T-helper 17 cell (primary cell): ENCODE measurements around the gene RBKS. TPM values are rescaled to one million over a fixed set of nuclear protein-coding genes. Genes with fewer than 3 reads are reported as not detected.

Experiments used
- ATAC-seq: fragments of 150-1000 bp; cut with Tn5 transposase; 2 replicates; pipeline ENCODE4 v1.10.0; 2021; ENCODE audit warnings: mild to moderate bottlenecking, moderate library complexity
- DNase-seq, 3 donors: peaks; one replicate each; pipeline versions ENCODE4 v3.0.0 to v3.0.0-alpha.2; 2020 to 2021
- H3K9me3 ChIP-seq: one replicate; pipeline ENCODE4 v1.7.0; 2013; ENCODE audit warnings: low read length, mild to moderate bottlenecking; ENCODE audit not compliant: control insufficient read depth, poor library complexity, severe bottlenecking
- H3K27ac Mint-ChIP-seq: one replicate; pipeline ENCODE4 v1.8.0; 2022; ENCODE audit warnings: mild to moderate bottlenecking, moderate library complexity, mixed read lengths
- H3K27me3 Mint-ChIP-seq: one replicate; pipeline ENCODE4 v1.8.0; 2022; ENCODE audit warnings: mixed read lengths
- H3K36me3 Mint-ChIP-seq: one replicate; pipeline ENCODE4 v1.8.0; 2022; ENCODE audit warnings: low read depth, mixed read lengths
- H3K4me1 Mint-ChIP-seq: one replicate; pipeline ENCODE4 v1.8.0; 2022; ENCODE audit warnings: mild to moderate bottlenecking, mixed read lengths
- H3K4me3 Mint-ChIP-seq: one replicate; pipeline ENCODE4 v1.8.0; 2022; ENCODE audit warnings: mild to moderate bottlenecking, moderate library complexity, mixed read lengths
- total RNA-seq, 4 donors: library from RNA in 2 of 4; stranded (reverse) in 2 of 4; gene quantifications; one replicate each; pipeline ENCODE4 v1.2.3 and lab custom pipeline; 2022 to 2026

Gene RBKS
- total RNA-seq, 2 donors from 2014 or later, result 7.0 to 8.2 TPM

DNA sequence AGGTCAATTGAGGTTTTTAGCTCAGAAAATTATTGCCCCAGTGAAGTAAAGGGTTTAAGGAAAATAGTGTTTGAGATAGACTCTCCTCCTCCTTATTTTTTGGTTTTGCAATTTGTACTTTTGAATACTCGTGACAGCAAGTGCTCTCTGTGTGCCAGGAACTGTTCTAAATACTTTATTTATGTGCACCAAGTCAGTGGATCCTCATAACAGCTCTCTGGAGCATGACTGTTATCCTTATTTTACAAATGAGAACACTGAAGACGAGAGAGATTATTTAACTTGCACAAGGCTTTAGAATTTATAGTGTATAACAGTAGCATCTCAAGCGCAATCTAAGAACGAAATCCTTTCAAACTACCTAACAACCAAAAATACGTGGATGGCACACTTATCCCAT is 25.0 kb upstream of the RBKS start:
- no peaks in the 10 kb centered on the region for H3K9me3 ChIP-seq
- H3K4me1 Mint-ChIP-seq, result peaks cover 9% of the 10 kb centered on the region
- ATAC-seq, result no peak
- no peak for DNase-seq
- H3K27me3 Mint-ChIP-seq, result no peaks in the 10 kb centered on the region
- H3K27ac Mint-ChIP-seq, result no peak overlapping the region
- no peak overlapping the region for H3K4me3 Mint-ChIP-seq
- peaks cover 4% of the 10 kb centered on the region for H3K36me3 Mint-ChIP-seq

DNA sequence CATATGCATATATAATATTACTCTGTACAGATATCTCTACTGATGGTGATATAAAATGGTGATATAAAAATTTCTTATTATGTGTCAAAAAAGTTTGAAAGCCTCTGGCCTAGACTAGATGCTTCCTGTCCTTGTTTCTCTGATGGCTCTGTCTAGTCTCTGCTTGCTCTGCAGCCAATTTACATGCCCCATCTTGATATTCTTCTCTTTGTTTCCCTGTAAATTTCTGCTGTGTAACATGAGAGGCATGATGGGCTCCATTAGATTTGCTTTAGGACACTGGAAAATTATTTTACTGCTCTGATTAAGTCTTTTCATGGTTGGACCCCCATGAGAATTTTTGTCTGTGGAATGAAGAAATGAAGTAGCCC is 24.6 kb upstream of the RBKS start:
- no peak for ATAC-seq
- H3K27me3 Mint-ChIP-seq, result no peaks in the 10 kb centered on the region
- H3K4me3 Mint-ChIP-seq, result no peak overlapping the region
- no peak for DNase-seq
- H3K4me1 Mint-ChIP-seq, result peaks cover 6% of the 10 kb centered on the region
- peaks cover 4% of the 10 kb centered on the region for H3K36me3 Mint-ChIP-seq
- no peak overlapping the region for H3K27ac Mint-ChIP-seq
- H3K9me3 ChIP-seq, result no peaks in the 10 kb centered on the region

DNA sequence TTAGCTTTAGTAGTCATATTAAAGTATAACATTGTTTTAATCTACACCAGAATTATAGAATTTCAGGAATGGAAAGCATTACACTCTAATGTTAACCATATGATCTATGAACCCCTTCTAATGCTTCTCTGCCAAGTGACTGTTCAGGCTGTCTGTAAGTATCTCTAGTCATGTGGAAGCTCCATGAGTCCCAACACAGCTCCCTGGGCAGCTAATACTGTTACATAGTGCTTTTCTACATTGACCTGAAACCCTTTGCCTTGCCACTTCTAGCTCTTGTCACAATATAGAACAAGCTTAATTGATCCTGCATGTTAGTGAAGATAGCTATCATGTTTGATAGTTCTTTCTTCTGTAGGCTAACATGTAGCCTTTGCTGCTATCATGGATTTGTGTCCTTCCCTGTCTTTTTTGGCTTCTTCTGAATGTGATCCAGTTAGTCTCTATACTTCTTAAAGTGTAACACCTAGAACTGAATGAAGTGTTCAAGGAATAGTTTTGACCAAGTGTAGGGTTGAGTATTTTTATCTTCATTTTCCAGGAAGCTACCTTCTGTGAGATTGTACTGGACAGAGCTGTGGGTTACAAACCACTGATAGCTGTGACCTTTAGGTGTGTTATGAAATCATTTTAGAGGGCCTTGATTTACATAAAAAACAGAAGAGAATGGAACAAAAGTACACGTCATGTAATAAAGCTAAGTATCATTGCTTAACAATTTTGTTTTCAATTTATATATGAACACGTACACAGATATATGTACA is 24.0 kb upstream of the RBKS start:
- H3K4me3 Mint-ChIP-seq, result no peak overlapping the region
- peaks cover 4% of the 10 kb centered on the region for H3K36me3 Mint-ChIP-seq
- no peak overlapping the region for H3K27ac Mint-ChIP-seq
- ATAC-seq (no peak), DNase-seq (no peak)
- H3K9me3 ChIP-seq, result no peaks in the 10 kb centered on the region
- no peaks in the 10 kb centered on the region for H3K27me3 Mint-ChIP-seq
- H3K4me1 Mint-ChIP-seq, result peaks cover 6% of the 10 kb centered on the region

DNA sequence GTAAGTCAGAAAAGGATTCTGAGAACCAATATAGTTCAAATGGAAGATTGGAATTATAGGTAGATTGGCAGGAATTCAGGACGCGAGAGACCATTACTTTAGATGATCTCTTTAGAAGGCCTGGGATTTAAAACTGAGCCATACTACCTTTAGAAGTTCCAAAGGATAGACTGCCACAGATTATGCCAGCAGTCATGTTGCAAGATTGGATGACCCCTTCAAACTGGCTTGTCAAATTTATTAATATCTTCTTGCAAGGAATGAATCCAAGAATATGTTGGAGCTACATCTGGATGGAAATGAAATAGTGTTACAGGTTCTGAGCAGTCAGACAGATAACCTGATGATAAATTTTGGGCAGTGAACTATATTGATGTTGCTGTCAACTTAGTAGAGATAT is 22.3 kb upstream of the RBKS start:
- no peak for DNase-seq
- Mint-ChIP-seq H3K27ac (no peak overlapping the region), H3K4me1 (peaks cover 11% of the 10 kb centered on the region), H3K4me3 (no peak overlapping the region), H3K36me3 (peaks cover 6% of the 10 kb centered on the region), H3K27me3 (no peaks in the 10 kb centered on the region)
- no peaks in the 10 kb centered on the region for H3K9me3 ChIP-seq
- no peak for ATAC-seq

DNA sequence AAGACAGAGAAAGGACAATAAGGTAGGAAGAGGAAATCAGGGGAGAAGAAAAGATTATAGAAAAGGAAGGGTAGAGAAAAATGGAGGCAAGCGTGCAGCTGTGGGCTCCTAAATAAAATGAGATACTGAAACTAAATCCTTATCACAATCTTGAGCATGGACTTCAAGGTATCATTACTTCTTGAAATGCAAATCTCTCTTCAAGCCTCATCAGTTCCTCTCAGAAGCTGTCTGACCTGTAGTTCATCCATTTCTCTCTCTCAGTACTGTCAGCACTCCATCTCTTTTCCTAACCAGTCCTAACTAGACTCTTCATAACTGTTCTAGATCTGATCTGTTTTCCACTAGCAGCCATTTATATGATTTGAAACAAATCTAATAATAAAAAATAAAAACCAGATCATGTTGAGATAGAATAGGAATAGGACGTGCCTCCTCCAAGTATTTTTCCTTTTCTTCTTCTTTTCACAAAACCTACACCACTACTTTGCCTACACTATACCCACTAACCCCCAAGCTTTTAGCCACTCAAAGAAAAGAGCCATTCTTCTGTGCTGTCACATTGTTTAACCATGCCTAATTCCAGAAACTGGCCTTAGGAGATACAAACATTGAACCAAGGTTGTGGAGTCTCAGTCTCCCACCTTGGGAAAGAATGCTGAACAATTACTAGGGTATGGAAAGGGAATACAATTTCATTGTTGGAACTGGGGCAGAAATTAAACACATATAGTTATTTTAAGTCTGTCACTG is 21.4 kb upstream of the RBKS start:
- no peaks in the 10 kb centered on the region for H3K9me3 ChIP-seq
- no peak for DNase-seq
- no peak overlapping the region for H3K27ac Mint-ChIP-seq
- no peak for ATAC-seq
- peaks cover 6% of the 10 kb centered on the region for H3K36me3 Mint-ChIP-seq
- H3K4me1 Mint-ChIP-seq, result peaks cover 12% of the 10 kb centered on the region
- no peak overlapping the region for H3K4me3 Mint-ChIP-seq
- no peaks in the 10 kb centered on the region for H3K27me3 Mint-ChIP-seq

DNA sequence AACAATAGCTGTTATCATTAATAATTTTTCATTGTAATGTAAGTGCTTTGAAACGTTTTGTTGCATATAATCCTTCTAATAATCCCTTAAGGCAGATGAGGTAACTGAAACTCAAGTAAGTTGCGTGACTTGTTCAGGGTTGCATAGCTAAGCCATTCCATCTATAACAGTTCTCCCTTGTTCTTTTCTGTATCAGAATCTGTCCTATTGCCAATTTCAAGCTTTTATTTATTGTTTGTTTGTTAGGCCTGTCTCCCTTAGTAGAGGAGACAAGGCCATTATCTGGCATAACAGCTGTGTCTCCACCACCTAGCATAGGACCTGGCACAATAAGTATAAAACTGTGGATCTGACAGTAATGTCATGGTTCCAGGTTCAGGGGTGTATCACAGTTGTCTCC is 19.7 kb upstream of the RBKS start:
- no peak overlapping the region for H3K4me3 Mint-ChIP-seq
- H3K4me1 Mint-ChIP-seq, result peaks cover 25% of the 10 kb centered on the region
- no peak for ATAC-seq
- H3K9me3 ChIP-seq, result no peaks in the 10 kb centered on the region
- H3K27ac Mint-ChIP-seq, result no peak overlapping the region
- DNase-seq, result no peak
- H3K27me3 Mint-ChIP-seq, result no peaks in the 10 kb centered on the region
- peaks cover 6% of the 10 kb centered on the region for H3K36me3 Mint-ChIP-seq

DNA sequence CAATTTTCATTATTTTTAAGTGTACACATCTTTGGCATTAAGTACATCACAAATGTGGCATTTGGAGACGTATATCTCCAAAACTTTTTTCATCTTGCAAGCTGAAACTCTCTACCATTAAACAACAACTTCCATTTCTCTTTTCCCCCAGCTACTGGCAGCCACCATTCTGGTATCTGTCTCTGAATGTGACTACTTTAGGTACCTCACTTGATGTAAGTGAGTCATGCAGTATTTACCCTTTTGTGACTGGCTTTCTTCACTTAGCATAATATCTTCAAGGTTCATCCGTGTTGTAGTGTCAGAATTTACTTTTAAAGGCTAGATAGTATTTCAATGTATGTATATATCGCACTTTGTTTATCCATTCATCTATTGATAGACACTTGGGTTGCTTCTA is 17.4 kb upstream of the RBKS start:
- peaks cover 23% of the 10 kb centered on the region for H3K4me1 Mint-ChIP-seq
- no peak for DNase-seq
- no peaks in the 10 kb centered on the region for H3K9me3 ChIP-seq
- H3K27ac Mint-ChIP-seq, result no peak overlapping the region
- no peak for ATAC-seq
- no peaks in the 10 kb centered on the region for H3K27me3 Mint-ChIP-seq
- no peak overlapping the region for H3K4me3 Mint-ChIP-seq
- H3K36me3 Mint-ChIP-seq, result peaks cover 6% of the 10 kb centered on the region

DNA sequence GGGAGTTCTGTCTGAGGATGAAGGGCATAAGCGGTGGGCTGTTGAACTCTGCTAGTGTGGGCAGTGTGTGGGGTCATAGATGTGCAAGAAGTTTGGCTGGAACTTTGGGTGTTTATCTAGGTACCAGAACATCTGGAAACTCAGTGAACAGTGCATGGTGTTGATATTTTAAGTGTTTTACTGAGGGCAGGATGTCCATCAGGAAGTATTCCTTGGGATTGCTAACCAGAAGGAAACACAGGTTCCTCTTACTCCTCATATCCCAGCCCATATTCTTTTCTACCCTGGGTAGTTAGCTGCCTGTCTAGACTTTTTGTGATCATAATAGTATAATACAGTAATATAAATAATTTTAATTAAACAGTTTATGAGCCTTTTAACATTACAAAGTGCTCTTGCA is 15.9 kb upstream of the RBKS start:
- H3K36me3 Mint-ChIP-seq, result peaks cover 4% of the 10 kb centered on the region
- DNase-seq (no peak), ATAC-seq (no peak)
- H3K4me3 Mint-ChIP-seq, result no peak overlapping the region
- no peaks in the 10 kb centered on the region for H3K9me3 ChIP-seq
- peaks cover 23% of the 10 kb centered on the region for H3K4me1 Mint-ChIP-seq
- H3K27me3 Mint-ChIP-seq, result no peaks in the 10 kb centered on the region
- H3K27ac Mint-ChIP-seq, result no peak overlapping the region

DNA sequence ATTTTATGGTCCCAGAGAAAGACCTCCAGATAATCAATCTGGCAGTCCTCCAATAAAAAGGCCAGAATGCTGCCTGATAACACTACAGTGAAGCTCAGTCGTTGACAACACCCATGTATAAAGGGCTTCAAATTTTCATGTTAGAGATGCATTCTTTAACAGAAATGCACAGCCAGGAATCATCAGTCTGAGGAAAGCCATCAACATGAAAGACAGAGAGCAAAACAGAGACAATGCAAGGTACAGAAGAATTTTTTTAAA is 14.1 kb upstream of the RBKS start:
- H3K36me3 Mint-ChIP-seq, result peaks cover 2% of the 10 kb centered on the region
- ATAC-seq (no peak), DNase-seq (no peak)
- H3K4me3 Mint-ChIP-seq, result no peak overlapping the region
- H3K27ac Mint-ChIP-seq, result no peak overlapping the region
- no peaks in the 10 kb centered on the region for H3K27me3 Mint-ChIP-seq
- no peaks in the 10 kb centered on the region for H3K9me3 ChIP-seq
- H3K4me1 Mint-ChIP-seq, result peaks cover 28% of the 10 kb centered on the region

DNA sequence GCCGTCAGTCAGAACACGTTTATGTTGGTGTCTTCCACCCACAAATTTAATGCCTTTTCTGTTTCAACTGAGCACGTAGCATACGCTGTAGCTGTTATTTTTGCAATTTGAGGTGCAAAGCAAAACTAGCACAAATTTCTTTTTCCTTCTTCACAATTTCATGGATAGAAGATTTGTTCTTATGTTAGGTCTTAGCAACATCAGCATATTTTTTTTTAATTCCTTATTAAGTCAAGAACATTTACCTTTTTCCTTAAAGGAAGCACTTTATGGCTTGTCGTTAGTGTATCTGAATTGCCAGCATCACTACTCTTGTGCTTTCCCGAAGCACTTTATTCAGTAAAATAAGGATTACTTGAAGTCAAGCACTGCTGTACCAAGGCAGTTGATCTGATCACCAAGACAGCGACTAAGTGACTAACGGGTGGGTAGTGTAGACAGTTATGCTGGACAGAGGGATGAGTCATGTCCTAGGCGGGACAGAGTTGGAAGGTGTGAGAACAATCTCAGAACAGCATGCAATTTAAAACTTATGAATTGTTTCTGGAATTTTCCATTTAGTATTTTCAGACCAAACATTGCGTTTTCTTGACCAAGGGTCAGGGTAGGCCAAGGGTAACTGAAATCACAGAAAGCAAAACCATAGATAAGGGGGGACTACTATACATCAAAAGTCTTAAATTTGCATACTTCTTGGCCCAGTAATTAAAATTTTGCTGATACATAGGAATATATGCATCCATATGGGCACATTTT is 13.6 kb upstream of the RBKS start:
- H3K9me3 ChIP-seq, result no peaks in the 10 kb centered on the region
- H3K4me3 Mint-ChIP-seq, result no peak overlapping the region
- no peaks in the 10 kb centered on the region for H3K27me3 Mint-ChIP-seq
- DNase-seq (no peak), ATAC-seq (no peak)
- peaks cover 2% of the 10 kb centered on the region for H3K36me3 Mint-ChIP-seq
- H3K4me1 Mint-ChIP-seq, result peaks cover 28% of the 10 kb centered on the region
- H3K27ac Mint-ChIP-seq, result no peak overlapping the region

DNA sequence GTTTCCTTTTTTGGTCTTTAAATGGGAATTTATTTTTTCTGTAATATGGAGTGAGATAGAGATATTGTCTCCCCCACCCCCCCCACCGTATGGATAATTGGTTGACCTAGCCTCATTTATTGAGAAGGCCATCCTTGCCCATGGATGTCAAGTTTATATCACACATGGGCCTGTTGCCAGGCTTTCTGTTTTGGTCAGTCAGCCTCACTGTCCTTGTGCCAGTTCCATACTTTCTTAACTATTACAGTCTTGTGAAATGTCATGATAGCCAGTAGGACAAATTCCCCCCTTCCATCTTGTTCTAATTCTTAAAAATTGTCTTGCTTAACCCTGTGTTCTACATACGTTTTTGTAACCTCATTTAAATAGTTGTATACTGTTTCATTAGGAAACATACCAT is 12.8 kb upstream of the RBKS start:
- H3K9me3 ChIP-seq, result no peaks in the 10 kb centered on the region
- no peak overlapping the region for H3K4me3 Mint-ChIP-seq
- no peak for ATAC-seq
- peaks cover 4% of the 10 kb centered on the region for H3K36me3 Mint-ChIP-seq
- peaks cover 26% of the 10 kb centered on the region for H3K4me1 Mint-ChIP-seq
- H3K27me3 Mint-ChIP-seq, result no peaks in the 10 kb centered on the region
- no peak for DNase-seq
- H3K27ac Mint-ChIP-seq, result peak overlapping the region; percentile 56

DNA sequence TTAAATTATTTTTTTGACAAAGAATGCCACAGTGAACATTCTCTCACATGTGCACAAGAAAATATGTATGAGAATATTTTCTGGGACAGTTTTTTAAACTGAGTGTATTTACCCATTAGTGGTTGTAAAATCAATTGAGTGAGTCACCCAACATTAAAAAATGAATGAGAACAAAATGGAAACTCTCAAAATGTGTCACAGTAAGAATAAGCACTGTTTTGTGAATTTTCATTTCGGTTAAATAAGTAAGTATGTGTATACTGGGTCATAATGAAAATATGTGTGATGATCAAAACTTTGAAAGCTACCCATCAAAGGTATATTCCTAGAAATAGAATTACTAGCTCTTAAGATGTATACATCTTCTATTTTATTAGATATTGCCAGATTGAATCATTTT is 11.9 kb upstream of the RBKS start:
- ATAC-seq (no peak), DNase-seq (no peak)
- Mint-ChIP-seq H3K27ac (peak overlapping the region; percentile 56), H3K4me3 (no peak overlapping the region), H3K4me1 (peaks cover 31% of the 10 kb centered on the region), H3K36me3 (peaks cover 2% of the 10 kb centered on the region), H3K27me3 (no peaks in the 10 kb centered on the region)
- H3K9me3 ChIP-seq, result no peaks in the 10 kb centered on the region

DNA sequence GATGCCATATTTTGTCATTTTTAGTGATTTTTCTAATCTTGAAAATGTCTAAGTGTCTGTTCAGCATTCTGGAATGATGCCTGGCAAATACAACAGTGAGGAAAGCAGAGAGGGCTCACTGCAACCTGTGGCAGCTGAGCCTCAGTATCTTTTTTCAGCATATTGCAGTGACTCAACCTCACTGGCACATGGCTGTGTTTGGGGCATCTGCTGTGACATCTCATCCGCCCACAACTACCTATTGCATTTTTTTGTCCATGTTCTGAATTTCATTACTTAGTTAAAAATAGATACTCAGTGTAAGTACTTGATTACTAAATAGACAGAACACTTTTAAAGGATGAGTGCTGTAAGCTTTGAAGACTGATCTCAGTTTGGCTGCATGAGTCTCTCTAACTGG is 11.0 kb upstream of the RBKS start:
- H3K9me3 ChIP-seq, result no peaks in the 10 kb centered on the region
- Mint-ChIP-seq H3K27ac (no peak overlapping the region), H3K36me3 (peaks cover 2% of the 10 kb centered on the region), H3K4me1 (peaks cover 30% of the 10 kb centered on the region), H3K4me3 (no peak overlapping the region), H3K27me3 (no peaks in the 10 kb centered on the region)
- DNase-seq, result no peak
- ATAC-seq, result no peak
